Activated CD8-positive, alpha-beta memory T cell treated with anti-CD3 and anti-CD28 coated beads, Interleukin-2, amount 50 U/mL, for 1 hour (primary cell): ENCODE data around the gene PELI1.

ENCODE experiments used
- DNase-seq: peaks from one replicate; pipeline ENCODE4 v3.0.0-alpha.2; 2020; ENCODE audit errors: extremely low read depth

Gene PELI1

DNA sequence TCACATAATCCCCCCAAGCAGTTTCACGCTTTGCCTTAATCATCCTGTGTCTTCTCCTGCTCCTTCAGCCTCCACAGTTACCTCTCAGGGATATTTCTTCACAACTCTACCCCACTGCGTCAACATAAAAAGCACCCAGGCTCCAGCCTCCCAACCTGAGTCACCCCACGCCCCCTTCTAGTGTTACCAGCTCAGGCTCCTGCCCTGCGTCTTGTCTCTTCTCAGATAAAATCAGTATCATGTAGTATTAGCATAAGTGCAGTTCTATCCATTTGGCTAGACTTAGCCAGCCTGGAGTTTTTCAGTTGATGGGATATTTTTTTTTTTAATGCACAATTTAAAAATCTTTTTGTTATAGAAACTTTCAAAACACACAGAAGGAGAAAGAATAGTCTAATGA lies 9.6 kb upstream of the PELI1 start:
- DNase-seq: no peak

GRCh38 chr2:64151476-64151875 lies 7.3 kb upstream of the PELI1 start:
- no peak for DNase-seq

- no peak for DNase-seq
Measured at GRCh38 chr2:64145714-64146113, 1.5 kb upstream of the PELI1 start.

GRCh38 chr2:64145119-64145518 lies 899 bp upstream of the PELI1 start:
- no peak for DNase-seq

- no peak for DNase-seq
Measured at GRCh38 chr2:64143169-64144056, 807 bp downstream of the PELI1 start.

GRCh38 chr2:64142741-64143168 lies 1.5 kb downstream of the PELI1 start:
- DNase-seq: no peak

- DNase-seq: no peak
Measured at GRCh38 chr2:64141674-64142405, 2.4 kb downstream of the PELI1 start.

DNA sequence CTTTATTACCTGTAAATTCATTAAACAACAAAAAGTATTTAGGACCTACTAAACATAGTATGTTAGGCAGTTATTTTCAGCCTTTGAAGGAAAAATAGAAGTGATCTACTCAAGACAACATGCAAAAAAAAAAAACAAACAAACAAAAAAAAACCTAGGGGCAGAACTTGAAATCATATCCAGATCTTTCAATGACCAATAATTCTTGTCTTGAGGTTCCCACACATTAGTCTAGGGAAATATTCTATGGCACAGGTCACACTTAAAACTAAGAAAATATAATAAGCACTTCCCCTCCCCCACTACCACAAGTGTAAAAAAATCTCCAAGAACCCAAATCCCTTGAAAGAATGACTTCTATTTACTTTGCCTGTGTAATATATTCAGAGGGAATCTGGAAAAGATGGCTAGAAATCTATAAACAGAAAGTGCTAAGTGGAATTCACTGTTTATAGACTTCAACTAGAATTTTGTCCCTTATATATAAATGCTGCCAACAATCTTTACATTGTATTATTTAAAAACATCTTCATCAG lies 3.5 kb downstream of the PELI1 start:
- DNase-seq: no peak

DNA sequence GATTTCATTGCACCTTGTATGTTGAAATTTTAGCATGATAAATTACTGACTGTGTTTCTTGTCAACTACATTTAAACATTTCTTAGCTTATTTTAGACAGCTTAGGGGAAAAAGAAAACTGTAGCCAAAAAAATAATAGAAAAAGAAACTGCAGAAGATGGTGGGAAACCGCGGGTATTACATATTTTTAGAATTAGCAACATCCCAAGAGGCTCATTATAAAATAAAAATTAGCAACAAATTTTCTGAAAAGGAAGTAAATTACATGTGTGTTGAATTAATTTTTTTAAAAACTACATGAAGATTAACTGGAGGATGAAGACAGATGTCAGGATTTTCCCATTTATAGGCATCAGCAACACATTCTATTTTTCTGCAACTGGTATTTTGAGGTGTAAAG lies 4.3 kb downstream of the PELI1 start:
- no peak for DNase-seq

DNA sequence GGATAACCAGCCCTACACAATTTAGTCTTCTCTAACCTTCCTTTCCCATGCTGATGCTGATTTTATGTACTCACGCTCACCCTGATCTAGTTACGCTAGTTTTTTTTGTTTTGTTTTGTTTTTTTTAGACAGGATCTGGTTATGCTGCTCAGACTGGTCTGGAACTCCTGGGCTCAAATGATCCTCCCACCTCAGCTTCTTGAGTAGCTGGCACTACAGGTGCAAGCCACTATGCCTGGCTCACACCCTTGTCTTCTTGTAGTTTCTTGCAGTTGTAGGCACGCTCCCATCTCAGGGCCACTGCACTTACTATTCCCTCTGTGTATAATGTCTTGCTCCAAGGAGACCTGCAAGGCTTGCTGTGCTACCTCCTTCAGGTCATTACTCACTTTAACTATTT lies 6.2 kb downstream of the PELI1 start:
- DNase-seq: no peak

DNA sequence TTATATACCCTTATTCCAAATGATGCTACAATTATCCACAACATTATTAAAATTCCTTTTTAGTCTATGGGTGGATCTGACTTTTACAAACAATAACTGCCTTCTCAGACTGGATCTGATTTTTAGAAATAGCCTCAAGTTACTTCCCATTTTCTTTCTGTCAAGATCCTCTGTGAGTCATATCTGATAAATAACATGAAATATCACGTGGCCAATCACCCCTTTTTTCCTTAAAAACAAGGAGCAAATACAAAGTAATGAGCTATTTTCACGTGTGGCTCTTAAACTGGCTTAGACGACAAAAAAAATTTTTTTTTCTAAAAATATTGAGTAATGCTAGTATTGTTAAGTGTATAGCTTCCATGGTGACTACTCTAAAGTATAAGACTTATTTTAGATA lies 6.7 kb downstream of the PELI1 start:
- DNase-seq: no peak

- DNase-seq: no peak
Measured at GRCh38 chr2:64135421-64135820, 8.8 kb downstream of the PELI1 start.

DNA sequence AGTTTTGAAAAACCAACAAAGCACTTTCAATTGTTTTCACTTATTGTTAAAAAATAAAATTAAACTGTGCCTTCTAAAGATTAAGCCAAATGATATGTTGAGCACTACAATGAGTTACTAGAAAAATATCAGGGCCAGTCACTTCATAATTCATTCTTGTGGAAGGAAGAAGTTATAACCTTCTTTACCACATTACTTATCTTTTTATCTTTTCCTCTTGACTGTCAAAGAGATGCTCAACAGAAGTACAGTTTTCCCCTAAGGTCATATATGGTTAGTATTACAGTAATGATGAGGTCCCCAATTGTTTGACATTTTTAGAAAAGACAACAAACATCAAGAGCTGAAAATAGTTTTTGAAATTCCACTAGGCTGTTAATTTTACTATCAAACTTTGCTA lies 9.4 kb downstream of the PELI1 start:
- DNase-seq: no peak

DNA sequence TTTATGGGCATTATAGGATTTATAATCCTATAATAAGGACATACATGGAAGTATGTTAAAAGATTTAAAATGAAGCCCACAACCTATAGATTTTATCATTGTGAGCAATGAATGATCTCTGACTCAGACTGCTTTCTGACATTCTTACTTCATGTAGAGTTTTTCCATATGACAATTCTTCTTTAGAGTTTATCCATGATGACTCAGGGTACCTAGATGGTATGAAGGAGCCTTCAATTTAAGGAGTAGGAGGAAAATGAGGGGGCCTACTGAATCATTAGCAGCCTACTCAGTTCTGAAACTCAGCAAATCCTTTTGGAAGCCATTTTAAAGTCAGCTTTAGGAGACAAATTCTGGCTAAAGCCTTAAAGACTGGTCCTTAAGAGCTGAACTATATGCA lies 10.4 kb downstream of the PELI1 start:
- DNase-seq: no peak

DNA sequence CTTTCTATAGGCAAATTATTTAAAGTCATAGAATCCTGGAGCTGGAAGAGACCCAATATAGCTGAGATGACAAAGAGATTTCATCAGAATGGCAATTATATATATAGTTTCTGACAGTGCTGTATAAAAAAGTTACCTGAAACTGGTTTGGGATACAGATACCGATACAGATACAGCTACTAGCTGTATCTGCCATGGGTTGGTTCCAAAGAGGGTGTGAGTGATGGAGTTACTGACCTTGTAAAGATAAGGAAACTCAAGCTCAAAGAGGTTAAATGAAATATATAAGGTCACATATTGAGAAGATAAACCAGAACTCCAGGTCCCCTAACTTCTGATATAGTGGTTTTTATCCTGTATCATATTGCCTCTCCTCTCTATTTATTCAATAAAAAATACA lies 10.9 kb downstream of the PELI1 start:
- no peak for DNase-seq

- no peak for DNase-seq
Measured at GRCh38 chr2:64130333-64130732, 13.9 kb downstream of the PELI1 start.

DNA sequence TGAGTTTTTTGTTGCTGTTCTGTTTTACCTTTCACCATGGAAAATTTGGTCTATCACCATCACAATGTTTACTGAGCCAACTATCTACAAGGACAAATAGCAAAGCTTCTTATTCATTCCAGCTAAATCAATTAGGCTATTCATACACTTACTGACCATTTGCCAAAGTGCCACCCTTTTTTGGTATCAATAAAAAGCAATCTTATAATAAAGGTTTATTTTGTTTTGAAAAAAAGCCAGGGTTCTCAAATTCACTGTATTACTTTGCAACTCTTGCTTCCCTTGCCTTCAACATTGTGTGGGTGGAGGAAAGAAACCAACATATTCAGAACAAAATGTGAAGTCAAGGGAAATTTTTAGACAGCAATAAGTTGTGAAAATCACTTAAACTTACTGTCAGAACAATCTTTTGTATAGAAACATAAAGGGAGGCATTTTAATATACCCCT lies 15.3 kb downstream of the PELI1 start:
- DNase-seq: no peak

GRCh38 chr2:64128406-64128805 lies 15.8 kb downstream of the PELI1 start:
- no peak for DNase-seq

DNA sequence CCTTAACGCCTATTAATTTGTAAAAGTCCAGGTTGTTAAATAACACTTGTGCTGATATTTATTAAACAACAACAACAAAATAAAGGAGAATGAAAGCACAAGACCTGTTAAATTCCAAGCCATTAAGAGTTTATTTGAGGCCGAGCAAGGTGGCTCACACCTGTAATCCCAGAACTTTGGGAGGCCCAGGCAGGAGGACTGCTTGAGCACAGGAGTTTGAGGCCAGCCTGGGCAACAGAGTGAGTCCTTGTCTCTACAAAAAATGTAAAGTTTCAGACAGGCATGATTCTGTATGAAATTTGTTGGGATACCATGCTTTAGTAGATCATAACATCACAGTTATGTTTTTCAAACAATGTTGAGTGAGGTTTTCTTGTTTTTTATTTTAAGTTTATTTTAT lies 17.1 kb downstream of the PELI1 start:
- no peak for DNase-seq

- DNase-seq: no peak
Measured at GRCh38 chr2:64126601-64127000, 17.6 kb downstream of the PELI1 start.

DNA sequence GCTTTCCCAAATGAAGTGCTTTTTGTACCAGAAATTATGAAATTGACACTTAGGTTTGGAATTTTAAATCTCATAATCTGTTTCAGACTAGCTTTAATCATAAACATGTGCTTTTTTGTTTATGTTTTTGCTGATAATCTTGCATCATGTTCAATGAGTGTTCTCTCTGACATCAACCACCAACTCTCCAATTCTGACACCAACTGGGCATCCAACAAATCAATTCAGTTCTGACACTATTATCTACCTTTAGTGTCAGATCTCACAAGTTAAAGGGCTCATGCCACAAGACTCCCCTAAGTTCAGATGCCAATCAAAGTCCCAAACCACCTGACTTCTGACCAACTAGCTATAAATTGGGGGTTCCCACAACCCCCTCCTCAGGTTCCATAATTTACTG lies 19.6 kb downstream of the PELI1 start:
- no peak for DNase-seq

DNA sequence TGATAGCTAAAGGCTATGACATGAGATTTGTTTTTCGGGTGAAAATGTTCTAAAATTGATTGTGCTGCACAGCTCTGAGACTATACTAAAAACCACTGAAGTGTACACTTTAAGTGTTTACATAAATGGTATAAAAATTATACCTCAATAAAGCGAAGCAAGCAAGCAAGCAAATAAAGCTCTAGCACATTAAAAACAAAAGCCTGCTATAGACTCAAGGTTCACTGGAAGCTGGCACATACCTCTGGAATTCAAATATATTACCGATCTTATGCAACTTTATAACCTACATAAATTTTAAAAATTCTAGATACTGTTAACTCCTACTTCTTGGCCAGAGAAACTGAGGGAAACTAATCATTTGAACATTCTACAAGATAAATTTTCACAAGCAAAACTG lies 20.1 kb downstream of the PELI1 start:
- no peak for DNase-seq

DNA sequence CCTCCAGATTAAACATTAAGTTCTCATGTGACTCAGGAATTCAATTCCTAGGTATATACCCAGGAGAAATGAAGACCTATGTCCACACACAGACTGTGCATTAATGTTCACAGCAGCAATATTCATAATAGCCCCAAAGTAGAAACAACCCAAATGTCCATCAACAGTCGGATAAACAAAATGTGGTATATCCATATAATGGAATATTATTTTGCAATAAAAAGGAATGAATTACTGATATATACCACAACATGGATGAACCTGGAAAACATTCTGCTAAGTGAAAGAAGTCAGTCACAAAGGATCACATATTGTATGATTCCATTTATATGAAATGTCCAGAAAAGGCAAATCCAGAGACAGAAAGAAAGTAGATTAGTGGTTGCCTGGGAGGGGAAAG lies 20.5 kb downstream of the PELI1 start:
- DNase-seq: no peak
